ENCODE measurements around the gene WDR19.

Gene WDR19

GRCh38 chr4:39305912-39306677 lies 123.8 kb downstream of the WDR19 start:
- no peak for DNase-seq

GRCh38 chr4:39308611-39309010 lies 126.3 kb downstream of the WDR19 start:
- DNase-seq, result no peak

- no peak for DNase-seq
Observed at GRCh38 chr4:39312816-39313215, 130.5 kb downstream of the WDR19 start.

- DNase-seq, result peak; percentile 40
Observed at GRCh38 chr4:39319676-39320075, 137.3 kb downstream of the WDR19 start.

- no peak for DNase-seq
Observed at GRCh38 chr4:39320381-39321115, 138.2 kb downstream of the WDR19 start.

GRCh38 chr4:39323821-39324220 lies 141.5 kb downstream of the WDR19 start:
- DNase-seq, result no peak

- DNase-seq, result no peak
Observed at GRCh38 chr4:39324446-39324845, 142.1 kb downstream of the WDR19 start.

- DNase-seq, result no peak
Observed at GRCh38 chr4:39324897-39325613, 142.7 kb downstream of the WDR19 start.

- DNase-seq, result no peak
Observed at GRCh38 chr4:39326468-39326977, 144.2 kb downstream of the WDR19 start.

GRCh38 chr4:39330353-39330752 lies 148.0 kb downstream of the WDR19 start:
- DNase-seq, result no peak

- no peak for DNase-seq
Observed at GRCh38 chr4:39331191-39331590, 148.9 kb downstream of the WDR19 start.
